GM18861 (cell line): ENCODE data around the gene CSNK1A1.

Experiments used
- ATAC-seq: cut with Tn5 transposase; IDR thresholded peaks from one replicate; pipeline ENCODE4 v1.9.1; 2021; ENCODE audit not compliant: unreplicated experiment

CSNK1A1 gene

DNA sequence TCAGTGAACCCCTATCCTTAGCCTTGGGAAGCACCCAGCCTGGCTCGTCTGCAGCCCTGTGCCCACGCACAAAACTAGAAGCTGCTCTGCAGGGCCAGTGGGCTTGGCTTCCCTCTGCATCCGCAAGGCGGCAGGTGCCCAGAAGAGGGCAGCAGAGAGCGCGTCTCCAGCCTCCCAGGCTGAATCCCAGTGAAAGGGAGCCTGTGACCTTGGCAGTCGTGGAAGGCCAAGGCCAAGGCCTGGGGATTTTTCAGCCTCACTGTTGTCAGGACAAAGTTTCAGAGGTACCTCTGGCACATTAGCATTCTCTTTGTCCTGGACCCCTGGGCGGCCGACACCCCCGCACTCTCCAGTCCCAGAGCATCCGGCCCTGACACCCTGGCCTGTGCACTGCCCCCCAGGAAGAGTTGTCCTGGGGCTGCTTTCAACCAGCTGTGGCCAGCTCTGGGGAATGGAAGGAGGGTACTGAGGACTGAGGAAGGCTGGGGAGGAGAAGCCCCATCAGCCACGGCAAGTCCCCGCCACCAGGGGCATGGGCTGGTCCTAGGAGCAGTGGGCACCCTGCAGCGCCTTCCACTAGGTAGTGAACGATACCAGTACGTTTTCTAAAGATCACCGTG, 108.6 kb downstream of the CSNK1A1 start:
- ATAC-seq = peak; percentile 52
